Stimulated activated CD8-positive, alpha-beta memory T cell treated with anti-CD3 and anti-CD28 coated beads, Interleukin-4, amount 100 ng/mL, for 4 hours (primary cell): Measurements from ENCODE around the gene AHDC1.

ENCODE experiments used
- DNase-seq, 2 donors: peaks; one replicate each; pipeline ENCODE4 v3.0.0-alpha.2; 2020; ENCODE audit warnings: low read depth in 2 of 2, low spot score in 1 of 2

The AHDC1 gene

DNA sequence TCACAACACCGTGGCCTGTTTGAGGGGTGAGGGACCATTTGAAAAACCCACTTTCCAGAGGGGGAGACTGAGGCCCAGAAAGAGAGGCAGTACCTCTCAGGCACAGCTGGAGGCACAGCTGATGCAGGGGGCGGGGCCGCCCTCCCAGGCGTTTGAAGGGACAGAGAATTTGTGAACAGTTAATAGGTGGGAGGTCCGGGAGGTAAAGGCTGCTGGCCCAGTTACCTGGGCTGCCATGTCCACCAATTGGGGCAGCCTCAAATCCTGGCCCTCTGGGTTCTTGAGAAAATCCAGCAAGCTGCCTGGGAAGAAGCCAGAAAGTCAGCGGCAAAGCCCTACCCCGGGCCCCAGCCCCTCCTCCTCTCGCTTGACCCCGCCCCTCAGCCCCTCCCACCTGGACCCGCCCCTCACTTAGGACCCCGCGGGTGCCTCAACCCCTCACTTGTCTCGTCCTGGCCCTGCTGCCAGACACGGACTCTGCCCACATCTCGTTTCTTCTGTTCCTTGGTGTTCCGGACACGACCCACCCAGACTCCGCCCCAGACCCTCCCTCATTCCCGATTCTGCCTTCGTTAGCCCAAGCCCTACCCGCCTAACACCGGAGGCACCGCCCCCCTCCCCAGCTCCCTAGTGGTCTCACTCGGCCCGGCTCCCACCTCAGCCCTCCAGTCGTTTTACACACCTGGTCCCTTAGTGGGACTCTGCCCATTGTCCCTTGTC lies 10.8 kb upstream of the AHDC1 start:
- DNase-seq = no peak

DNA sequence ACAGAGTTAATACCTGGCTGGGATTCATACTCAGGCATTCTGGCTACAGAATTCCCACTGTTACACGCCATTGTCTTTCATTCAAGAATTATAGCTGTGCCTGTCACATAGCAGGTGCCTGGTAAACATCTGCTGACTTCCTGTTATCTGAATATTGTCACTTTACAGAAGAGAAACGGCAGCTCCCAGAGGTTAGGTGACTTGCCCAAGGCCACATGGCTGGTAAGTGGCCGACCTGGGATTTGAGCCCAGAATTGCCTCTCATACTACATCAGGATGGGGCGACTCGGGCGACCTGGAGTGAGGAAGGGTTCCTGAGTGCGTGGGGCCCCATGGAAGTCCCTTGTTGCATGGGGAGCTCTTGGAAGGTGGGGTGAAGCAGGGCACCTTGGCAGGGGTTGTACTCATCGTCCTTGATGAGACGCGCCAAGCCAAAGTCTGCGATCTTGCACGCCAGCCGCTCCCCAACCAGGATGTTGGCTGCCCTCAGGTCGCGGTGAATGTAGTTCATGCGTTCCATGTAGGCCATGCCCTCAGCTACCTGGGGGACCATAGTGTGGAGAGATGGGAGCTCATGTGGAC lies 10.2 kb upstream of the AHDC1 start:
- no peak for DNase-seq

DNA sequence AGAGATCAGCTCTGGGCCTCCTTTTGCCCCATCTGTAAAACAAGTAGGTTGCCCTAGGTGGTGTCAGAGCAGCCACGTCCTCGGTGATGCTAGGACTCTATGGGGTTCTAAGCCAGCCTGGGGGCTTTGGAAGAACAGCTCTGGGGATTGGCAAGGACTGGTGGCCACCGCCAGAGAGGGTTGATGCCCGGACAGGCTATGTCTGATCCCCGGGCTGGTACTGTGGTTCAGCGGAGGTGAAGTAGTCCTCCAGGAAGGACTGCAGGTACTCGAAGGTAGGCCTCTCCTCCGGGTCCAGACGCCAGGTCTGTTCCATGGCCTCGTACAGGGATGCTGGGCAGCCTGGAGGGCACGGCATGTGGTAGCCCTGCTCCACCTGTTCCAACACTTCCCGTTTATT lies 8.8 kb upstream of the AHDC1 start:
- DNase-seq = no peak

DNA sequence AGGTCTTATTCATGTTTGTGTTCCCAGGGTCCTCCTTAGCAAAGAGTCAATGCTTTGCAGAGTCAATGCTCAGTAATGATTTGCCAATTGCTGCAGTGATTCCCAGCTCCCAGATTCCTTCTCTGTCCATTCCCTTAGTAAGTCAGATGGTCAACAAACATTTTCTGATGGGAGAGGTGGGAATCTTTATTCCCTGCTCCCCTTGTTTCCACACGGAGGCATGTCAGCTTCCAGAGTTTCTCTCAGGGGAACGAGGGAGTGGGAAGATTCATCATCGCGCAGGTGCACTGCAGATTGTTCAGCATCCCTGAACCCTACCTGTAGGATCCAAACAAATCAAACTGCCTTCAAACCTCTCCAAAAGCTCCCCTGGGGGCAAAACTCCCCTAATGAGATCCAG lies 7.5 kb upstream of the AHDC1 start:
- no peak for DNase-seq

DNA sequence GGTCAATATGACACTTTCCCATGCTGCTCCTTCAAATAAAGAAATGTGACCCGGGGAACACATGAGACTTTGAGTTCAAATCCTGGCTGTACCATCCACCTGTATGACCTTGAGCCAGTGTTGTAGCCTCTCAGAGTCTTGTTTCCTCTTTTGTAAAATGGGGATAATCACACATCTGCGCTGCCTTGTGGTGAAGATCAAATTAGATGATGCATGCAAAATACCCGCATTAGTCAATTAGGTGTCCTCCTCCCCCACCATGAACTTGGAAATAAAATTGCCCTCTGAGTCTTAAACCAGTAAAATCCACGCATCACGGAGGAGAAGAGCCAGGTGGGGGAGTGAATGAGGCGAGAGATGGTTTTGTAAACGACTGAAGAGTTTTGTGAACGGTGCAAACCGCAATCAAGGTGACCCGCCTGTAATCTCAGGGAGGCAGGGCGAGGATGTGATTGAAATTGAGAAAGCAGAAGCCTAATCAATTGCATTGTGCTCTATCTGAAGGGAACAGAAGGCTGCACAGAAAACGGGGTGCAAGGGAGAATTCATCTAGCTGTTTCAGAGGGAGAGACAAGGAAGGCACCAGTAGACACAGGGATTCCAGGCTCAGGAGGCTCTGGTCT lies 5.8 kb upstream of the AHDC1 start:
- no peak for DNase-seq

DNA sequence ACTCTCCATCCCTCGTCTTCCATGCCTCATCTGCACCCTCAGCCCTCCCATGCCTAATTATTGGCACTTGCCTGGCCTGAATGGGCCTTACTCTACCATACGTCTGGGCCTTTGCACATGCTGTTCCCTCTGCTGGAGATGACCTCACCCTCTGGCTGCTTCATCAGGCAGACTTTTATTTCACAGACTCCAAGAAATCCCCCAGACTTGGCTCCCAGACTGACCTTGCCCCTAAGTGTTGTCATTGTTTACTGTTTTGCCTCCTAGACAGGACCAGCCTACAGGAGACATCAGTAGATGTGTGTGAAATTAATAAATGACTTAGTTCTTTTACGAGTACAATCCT lies 5.2 kb upstream of the AHDC1 start:
- DNase-seq = no peak

DNA sequence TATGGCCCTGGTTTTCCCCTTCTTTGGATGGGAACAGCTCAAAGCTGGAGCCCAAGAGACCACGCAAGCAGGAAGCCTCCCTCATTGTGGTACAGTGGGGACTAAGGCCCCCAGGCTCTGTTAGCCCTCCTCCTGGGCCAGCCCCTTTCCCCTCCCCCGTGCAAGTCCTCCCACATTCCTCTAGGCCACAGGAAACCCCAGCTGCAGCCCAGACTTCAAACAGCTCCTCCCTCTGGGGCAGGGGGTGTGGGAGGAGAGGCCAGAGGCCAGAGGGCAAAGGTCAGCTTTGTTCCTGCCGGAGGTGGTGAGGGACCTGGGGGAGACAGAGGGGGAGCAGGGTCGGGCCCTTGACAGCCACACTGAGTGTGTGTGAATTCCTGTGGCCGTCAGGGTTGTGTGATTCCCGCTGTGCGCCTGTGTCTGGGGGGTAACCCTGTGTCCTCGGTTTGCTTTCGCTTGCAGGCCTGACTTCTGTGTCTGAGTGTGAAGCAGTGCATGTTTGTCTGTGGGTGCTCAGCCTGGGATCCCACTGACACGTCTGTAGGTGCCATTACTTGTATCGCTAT lies 3.4 kb upstream of the AHDC1 start:
- no peak for DNase-seq

DNA sequence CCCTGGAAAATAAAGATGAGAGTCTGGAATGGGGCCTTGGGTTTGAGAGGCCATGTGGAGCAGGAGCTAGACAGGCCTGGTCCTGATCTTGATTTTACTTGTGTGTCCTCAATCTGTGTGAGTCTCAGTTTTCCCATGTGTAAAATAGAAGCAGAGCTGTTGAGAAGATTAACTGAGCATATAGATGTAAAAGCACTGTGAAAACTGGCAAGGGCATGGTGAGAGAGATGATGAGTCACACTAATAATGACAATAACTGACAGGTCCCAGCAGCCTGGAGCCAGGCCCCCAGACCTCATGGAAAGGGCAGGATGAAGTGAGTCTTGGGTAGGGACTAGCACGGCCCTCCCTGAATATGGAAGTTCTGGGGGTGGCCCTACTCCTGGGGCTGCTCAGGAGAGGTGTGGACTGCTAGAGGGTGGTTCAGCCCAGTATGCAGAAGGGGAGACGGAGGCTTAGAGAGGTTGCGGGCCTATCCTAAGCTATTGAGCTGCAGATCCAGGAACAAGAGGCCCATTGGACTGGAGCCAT lies 2.8 kb upstream of the AHDC1 start:
- DNase-seq = no peak

DNA sequence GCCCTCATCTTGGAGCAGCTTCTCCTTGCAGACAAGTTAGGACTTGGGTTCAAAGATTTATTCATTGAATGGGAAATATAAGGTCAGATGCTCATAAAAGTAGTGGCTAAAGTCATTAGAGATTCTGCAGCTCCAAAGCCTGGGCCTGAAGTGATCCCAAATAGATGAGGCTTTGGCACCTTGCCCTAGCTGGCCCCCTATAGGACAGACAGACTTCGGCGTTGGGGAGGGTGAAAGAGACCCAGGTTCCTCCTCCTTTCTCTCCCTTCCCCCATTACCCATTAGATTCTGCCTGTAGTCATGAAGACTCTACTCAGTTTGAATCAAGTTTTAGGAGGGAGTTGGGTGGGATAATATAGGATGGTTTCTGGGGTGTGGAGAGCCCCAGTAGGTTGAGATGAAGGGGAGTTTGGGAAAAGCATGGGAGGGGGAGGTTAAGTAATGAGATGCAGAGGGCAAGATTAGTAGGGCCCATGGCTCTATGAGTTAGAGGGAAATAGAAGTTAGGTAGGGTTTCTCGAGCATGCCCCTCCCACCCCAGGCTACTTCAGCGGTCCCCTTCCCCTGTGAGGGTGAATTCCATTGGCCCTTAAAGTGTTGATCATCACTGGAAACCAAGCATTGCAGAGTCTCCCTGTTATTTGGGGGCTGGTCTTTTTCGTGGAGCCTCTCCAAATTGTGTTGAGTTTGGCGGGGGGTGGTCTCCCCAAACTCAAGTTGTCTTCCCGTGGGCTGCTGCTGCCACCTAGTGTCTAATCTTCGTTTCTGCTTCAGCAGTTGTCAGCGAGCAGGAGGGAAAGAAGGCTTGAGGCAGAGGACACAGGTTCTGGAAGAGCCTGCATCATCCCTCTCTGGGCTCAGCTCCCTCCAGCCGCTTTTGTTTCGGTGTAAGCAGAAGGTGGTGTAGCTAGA lies 2.1 kb upstream of the AHDC1 start:
- DNase-seq = no peak

DNA sequence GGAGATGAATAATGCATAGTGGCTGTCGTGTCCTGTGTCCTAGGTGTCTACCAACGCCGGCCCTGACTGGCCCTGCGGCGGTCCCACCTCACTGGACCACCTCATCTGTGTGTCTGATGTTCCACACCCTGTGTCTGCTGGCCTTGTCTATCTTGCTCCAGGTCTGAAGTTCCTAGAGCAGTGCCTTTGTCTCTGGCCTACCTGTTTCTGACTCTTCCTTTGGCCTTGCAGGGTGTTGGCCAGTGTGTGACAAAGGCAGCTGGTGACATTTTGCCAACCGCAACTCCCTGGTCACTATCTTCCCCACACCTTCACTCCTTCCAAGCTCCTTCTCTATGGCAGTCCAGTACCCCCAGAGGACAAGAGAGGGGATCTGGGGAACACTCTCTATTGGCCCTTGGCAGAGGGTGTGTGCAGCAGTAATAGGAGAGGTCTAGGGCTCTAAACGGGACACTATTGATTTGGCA lies 1.4 kb upstream of the AHDC1 start:
- DNase-seq = no peak

DNA sequence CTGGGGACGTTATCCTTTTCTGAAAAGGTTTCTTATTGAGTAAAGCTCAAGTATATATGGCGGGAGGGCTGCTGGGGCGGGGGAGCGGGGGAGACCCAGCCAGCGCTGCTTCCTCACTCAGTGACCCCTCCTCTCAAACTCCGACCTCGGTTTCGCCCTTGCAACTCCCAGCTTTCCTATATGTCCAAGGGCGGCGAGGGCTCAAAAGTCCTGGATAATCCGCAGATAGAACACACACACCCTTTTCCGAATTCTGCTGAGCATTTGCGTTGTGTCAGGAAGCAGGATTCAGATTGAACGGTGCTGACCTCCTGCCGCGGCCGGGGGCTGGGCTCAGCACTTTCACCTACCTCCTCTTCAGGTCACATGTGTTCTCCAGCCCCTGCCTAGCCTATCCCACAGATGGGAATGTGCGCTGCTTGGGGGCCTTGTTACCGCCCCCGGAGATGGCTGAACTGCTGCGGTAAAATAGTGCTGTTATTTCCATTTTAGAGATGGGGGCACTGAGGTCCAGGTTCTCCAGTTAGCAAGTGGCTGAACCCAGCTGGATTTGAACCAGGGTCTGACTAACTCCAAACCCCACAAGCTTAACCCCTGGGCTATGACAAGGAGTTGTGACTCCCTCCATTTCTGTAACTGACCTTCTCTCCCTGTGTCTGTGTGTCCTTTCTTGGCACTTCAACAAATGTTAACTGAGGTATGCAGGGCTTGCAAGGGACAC lies 795 bp upstream of the AHDC1 start:
- DNase-seq = no peak

DNA sequence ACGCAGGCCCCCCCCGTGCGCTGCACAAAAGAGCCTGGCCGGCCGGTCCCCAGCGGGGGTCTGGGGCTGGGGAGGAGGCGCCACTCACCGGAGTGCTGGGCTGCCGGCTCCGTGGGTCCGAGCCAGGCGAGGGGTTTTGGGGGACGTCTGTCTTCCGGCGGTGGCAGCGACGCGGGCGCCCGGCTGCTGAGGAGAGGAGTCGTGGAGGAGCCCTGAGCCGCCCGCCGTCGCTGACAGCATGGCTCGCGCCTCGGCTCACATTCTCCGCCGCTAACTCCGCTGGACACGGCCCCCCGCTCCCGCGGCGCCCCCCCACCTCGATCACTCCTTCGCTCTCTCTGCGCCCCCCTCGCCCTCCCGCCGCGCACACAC lies 649 bp downstream of the AHDC1 start:
- no peak for DNase-seq

DNA sequence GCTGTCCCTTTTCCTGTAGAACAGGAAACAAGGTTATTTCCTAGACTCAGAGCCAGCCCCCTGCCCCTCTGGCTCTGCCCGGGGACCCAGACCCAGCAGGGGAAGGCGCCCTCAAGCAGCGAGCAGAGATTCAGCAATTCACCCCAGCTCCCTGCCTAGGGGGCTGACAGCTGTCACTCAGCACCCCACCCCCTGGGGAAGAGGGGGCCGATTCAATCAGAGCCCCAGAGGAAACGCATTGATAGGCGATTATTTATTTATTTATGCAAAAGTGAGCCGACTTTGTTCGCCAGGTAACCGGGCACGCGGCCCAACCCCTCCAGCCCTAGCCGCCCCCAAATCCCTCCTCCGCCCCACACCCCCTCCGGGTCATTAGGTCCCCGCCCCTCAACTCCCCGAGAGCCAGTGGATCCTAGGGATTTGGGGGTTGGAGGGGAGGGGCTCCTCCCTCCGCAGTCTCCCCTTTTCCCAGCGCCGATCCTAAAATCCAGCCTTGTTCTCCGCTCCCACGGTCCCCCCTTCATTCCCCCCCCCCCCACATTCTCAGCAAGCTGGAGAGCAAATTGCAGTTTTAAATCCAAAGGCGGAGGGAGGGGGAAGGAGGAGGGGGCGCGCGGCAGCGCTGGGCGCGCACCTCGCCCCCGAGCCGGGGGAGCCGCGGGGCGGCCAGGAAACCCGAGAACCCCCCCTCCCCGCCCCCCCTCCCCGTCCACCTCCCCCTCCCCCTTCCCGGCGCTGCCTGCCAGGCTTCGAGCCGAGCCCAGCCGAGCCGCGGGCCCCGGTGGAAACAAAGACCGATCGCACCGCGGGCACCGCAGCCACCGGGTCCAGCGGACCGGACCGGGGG lies 1.3 kb downstream of the AHDC1 start:
- DNase-seq = no peak

DNA sequence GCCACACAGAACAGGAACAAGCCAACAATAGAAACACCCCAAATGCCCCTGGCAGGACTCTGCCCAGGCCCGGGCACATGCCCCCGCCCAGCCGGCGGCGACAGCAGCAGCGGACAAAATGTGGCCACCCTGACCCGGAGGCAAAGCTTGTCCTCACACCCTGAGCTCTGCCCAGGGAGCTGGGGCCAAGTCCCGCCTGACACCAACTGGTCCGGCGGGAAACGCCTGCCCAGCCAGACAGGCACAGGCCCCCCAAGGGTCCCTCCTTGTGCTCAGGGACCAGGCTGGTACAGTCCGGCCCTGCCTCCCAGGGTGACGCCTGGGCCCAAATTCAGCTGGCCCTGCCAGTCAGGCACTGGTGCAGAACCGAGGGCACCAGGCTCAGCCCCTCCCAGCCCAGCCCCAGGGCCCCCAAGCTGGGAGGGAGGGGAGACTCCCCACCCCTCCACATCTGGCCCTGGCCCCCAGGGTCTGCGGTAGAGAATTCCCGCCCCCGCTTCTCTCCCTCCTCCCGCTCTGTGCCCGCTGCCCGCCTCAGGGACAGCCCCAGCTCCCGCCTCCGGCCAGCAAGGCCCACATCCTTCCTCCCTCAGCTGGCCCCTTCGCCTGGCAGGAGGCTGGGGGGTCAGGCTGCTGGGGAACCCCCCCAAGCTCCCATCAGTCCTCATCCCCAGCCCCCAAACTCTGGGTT lies 2.0 kb downstream of the AHDC1 start:
- no peak for DNase-seq

DNA sequence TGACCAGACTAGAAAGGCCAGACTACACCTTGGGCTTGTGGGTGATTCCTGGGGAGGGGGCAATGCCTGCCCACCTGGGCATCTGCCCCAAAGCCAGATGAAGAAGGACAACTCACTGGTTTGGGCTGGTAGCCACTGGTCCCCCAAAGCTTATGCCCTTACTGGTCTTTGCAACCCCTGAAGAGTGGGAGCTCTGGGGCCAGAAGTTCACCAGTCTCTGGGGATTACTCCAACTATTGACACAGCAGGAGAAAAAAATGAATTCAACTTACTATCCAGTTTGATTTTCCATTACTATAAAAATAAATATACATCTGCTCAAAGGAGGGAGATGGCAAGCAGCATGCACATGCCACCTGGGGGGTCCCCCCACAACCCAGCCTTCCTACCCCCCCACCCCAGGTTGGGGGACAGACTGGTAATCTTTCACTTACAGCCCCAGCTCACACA lies 2.6 kb downstream of the AHDC1 start:
- no peak for DNase-seq

DNA sequence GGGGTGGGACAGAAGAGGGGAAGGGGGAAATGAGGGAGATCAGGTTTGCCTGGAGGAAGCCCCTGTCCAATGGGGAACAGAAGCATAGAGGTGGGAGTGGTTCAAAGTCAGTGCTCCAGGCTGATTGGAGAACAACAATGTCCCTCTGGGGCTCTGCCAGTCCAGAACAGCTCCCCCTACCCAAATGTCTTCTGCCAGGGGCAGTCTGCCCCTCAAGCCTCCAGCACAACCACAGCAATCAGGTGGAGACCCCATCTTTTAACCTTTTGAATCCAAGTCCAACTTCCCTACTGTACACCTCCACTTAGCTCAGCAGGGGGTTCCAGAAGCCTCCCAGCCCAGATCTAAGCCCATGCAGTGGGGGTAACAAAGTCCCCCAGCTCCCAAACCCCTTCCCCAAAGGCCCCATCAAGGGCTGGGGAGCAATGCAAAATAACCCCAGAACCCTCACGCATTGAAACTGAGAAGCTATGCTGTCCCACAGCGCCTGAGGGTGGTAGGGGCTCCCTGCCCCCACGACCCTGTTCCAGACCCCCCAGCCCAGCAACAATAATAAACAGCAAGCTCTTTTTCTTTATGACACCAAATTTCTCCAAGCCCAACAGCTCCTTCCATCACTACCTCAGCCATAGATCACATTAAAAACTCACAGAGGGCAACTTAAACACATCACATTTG lies 3.3 kb downstream of the AHDC1 start:
- no peak for DNase-seq

DNA sequence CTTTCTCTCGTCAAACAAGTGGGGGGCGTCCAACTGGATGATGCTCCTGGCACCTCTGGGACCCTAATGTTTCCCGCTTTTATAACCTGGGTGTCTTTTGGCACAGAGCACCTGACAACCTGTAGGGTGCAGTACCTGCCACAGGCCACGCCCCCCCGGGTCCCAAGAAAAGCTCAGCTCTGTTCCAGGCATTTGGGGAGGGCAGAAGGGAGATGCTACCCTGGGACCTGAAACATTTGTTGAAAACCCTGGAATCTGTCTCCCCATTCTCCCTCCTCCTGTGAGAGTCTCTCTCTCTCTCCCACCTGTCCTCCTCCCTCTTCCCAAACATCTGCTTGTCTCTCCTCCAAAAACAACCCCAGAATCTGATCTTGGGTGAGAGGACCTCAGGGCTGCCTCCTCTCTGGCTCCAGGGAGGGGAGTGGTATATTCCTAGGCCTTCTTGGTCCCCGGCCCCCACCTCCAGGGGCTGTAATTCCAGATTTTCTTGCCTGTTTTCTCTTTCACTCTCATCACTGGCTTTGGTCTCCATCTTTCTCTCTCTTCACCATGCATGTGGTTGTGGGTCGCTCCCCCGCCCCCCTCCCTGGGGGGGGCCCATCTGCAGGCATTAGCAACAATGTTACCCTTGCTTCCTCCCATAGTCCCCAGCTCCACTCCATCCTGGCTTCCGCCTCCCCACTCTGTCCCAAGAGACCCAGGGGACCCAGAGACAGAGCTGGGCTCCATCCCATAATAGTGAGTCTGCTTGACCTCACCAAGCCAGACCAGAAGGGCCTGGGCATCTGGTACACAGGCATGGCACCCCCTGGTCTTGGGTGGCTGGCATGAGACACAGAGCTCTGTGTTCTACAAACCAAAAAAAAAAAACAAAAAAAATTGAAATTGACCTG lies 4.1 kb downstream of the AHDC1 start:
- DNase-seq = no peak
